ENCODE results near the gene SORCS1.

GRCh38 chr10:106768204-106768603 is 396.3 kb downstream of the SORCS1 start:
- no peak for TF ChIP-seq CTCF (conservative IDR thresholded peaks at IDR 0.05; ENCODE audit: low read depth in 2 of 2)
- TF ChIP-seq POLR2AphosphoS5 (IDR thresholded peaks at IDR 0.05; ENCODE audit: low read depth) = no peak
- TF ChIP-seq EZH2 (IDR thresholded peaks at IDR 0.05; ENCODE audit: low read depth, unreplicated experiment) = no peak
- no peak for TF ChIP-seq NANOG (IDR thresholded peaks at IDR 0.05; ENCODE audit: borderline replicate concordance)
- no peak for TF ChIP-seq CREB1 (CRISPR knock-in tag; IDR thresholded peaks at IDR 0.05; ENCODE audit: low read depth)
- TF ChIP-seq ETS1 (IDR thresholded peaks at IDR 0.05) = no peak
- no peak for TF ChIP-seq REST (IDR thresholded peaks at IDR 0.05; ENCODE audit: unreplicated experiment)
- no peak for TF ChIP-seq EZH2phosphoT487 (IDR thresholded peaks at IDR 0.05; ENCODE audit: unreplicated experiment)
- no peak for TF ChIP-seq ZNF462 (CRISPR knock-in tag; IDR thresholded peaks at IDR 0.05)
- TF ChIP-seq JUNB (IDR thresholded peaks at IDR 0.05; ENCODE audit: unreplicated experiment) = no peak
- TF ChIP-seq ZNF331 (CRISPR knock-in tag; IDR thresholded peaks at IDR 0.05; ENCODE audit: low read depth) = no peak

Measured in GM23338 (cell line).